Right lobe of liver (tissue), 6 donors: Measurements from ENCODE around the gene NR6A1. TPM values are rescaled to one million over a fixed set of nuclear protein-coding genes. Genes with fewer than 3 reads are reported as not detected.
A peak's percentile ranks its signal among the peaks of the same experiment; 100 is the strongest.

Experiments
- ATAC-seq, 4 donors: fragments of 200-7000 bp; cut with Tn5 transposase; one replicate each; pipeline ENCODE4 v1.9.1; 2020; ENCODE audit warnings: mild to moderate bottlenecking in 4 of 4, moderate library complexity in 4 of 4
- DNase-seq, 3 donors: peaks; one replicate each; pipeline ENCODE4 v3.0.0-alpha.2; 2020
- H3K27ac ChIP-seq, 3 donors: fragments of 200-600 bp; one replicate each; pipeline ENCODE4 v1.8.0; 2022
- H3K27me3 ChIP-seq, 2 donors: fragments of 200-600 bp; one replicate each; pipeline ENCODE4 v1.8.0; 2022
- H3K36me3 ChIP-seq, 4 donors: fragments of 200-600 bp; sonication (generic) in 1 of 4; one replicate each; pipeline versions ENCODE4 v1.5.1 to v1.8.0; 2017 to 2022; ENCODE audit warnings: control low read depth in 1 of 4
- H3K4me1 ChIP-seq, 4 donors: fragments of 200-600 bp; sonication (generic) in 1 of 4; one replicate each; pipeline versions ENCODE4 v1.5.1 to v1.8.0; 2017 to 2022; ENCODE audit warnings: control low read depth in 1 of 4
- H3K4me3 ChIP-seq, 3 donors: fragments of 200-600 bp; one replicate each; pipeline ENCODE4 v1.8.0; 2022
- H3K9me3 ChIP-seq, 4 donors: fragments of 200-600 bp; sonication (generic) in 1 of 4; one replicate each; pipeline versions ENCODE4 v1.5.1 to v1.8.0; 2017 to 2022; ENCODE audit warnings: control low read depth in 1 of 4
- POLR2A ChIP-seq: fragments of 450-650 bp; IDR thresholded peaks from one replicate; pipeline ENCODE4 v1.6.1; 2017; ENCODE audit warnings: antibody characterized with exemption, mild to moderate bottlenecking
- WGBS: methylation state at CpG from one replicate; pipeline ENCODE4 v1.1.6; 2018; ENCODE audit warnings: low coverage, low lambda C conversion rate; ENCODE audit not compliant: insufficient coverage; ENCODE audit errors: missing lambda C conversion rate; 5-methylcytosine and 5-hydroxymethylcytosine counted together
- intact Hi-C, 2 donors: fragments of 100-400 bp; cut with DNase I; formaldehyde crosslinking; loops; one replicate each; pipeline versions ENCODE4 v1.11.2 to v1.14.1; 2022
- total RNA-seq, 6 experiments: library from RNA; depleted of rRNA in 2 of 6; stranded (reverse); fragments of >200 nt in 2 of 6; fragmentation: NEBNext Ultra II Directional in 3 of 6; extraction: Animal tissue kit (Norgen Biotek cat#: 25700) in 3 of 6; gene quantifications; one replicate each; pipeline versions ENCODE4 v1.1.0 to v1.2.4, GENCODE V29; 2016 to 2023
- TF ChIP-seq, protein P1 (sequence below), 4 donors: fragments of 200-600 bp in 3 of 4; fragments of 450-650 bp in 1 of 4; IDR thresholded peaks; one replicate each; pipeline versions ENCODE4 v1.5.1 to v1.8.0; 2016 to 2022; ENCODE audit warnings: antibody characterized with exemption in 4 of 4, mild to moderate bottlenecking in 2 of 4
- donor health status: DM: no; HTN: yes; CAD: no.
- donor health status: DM: no; HTN: no; CAD: no.
- donor health status: DM: no; HTN: no; CAD: no.
- donor health status: DM: no; HTN: yes; CAD: no.
- donor health status: DM: no; HTN: yes; CAD: no.

NR6A1 gene
- total RNA-seq, 6 experiments from 2014 or later: 1.3 to 3.6 (median 1.9) TPM

DNA sequence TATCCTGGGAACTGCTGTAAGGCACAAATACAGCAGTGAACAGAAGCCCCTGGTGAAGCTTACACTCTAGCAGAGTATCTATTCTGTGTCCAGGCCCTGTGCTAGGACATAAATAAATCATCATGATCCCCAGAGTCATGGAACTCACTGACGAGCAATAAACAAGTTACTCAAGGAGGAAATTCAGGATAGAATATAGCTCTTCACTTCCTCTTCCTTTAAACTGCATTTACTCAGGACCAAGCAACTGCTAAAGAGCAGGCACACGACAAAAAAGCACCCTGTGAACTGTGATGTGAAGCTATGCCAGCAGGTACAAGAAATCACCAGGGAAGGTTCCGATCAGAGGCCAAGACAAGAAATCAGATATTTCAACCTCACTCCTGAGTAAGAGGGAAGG lies 216.1 kb downstream of the NR6A1 start:
- TF ChIP-seq, protein P1, sequence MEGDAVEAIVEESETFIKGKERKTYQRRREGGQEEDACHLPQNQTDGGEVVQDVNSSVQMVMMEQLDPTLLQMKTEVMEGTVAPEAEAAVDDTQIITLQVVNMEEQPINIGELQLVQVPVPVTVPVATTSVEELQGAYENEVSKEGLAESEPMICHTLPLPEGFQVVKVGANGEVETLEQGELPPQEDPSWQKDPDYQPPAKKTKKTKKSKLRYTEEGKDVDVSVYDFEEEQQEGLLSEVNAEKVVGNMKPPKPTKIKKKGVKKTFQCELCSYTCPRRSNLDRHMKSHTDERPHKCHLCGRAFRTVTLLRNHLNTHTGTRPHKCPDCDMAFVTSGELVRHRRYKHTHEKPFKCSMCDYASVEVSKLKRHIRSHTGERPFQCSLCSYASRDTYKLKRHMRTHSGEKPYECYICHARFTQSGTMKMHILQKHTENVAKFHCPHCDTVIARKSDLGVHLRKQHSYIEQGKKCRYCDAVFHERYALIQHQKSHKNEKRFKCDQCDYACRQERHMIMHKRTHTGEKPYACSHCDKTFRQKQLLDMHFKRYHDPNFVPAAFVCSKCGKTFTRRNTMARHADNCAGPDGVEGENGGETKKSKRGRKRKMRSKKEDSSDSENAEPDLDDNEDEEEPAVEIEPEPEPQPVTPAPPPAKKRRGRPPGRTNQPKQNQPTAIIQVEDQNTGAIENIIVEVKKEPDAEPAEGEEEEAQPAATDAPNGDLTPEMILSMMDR (IDR thresholded peaks at IDR 0.05): no peak
- no peak for TF ChIP-seq POLR2A
- H3K36me3 ChIP-seq: no peaks in the 10 kb centered on the region
- intact Hi-C loops: loop anchor here in 1 of 2 donors (10.0 kb wide), 1 partner anchor 60 kb away; no protein-coding TSS in a partner anchor
- H3K9me3 ChIP-seq: no peaks in the 10 kb centered on the region
- ATAC-seq: no peak
- 72% methylated on average over 2 of the region's 3 CpGs for WGBS
- DNase-seq: no peak
- no peaks in the 10 kb centered on the region for H3K27me3 ChIP-seq
- H3K4me3 ChIP-seq: no peak overlapping the region
- no peak overlapping the region for H3K27ac ChIP-seq
- H3K4me1 ChIP-seq: peaks cover 0 to 6% (median 0%) of the 10 kb centered on the region in 4 donors

GRCh38 chr9:124553738-124554137 lies 217.4 kb downstream of the NR6A1 start:
- TF ChIP-seq POLR2A: no peak
- TF ChIP-seq, protein P1 (IDR thresholded peaks at IDR 0.05): no peak
- ATAC-seq (peak in 1 of 4 donors; percentile 34), DNase-seq (no peak)
- no peaks in the 10 kb centered on the region for H3K36me3 ChIP-seq
- no peak overlapping the region for H3K4me3 ChIP-seq
- H3K27ac ChIP-seq: no peak overlapping the region
- intact Hi-C loops: loop anchor here in 1 of 2 donors (10.0 kb wide), 1 partner anchor 61 kb away; no protein-coding TSS in a partner anchor
- WGBS: 54% methylated on average over 3 of the region's 3 CpGs
- H3K4me1 ChIP-seq: peaks cover 0 to 6% (median 0%) of the 10 kb centered on the region in 4 donors
- no peaks in the 10 kb centered on the region for H3K9me3 ChIP-seq
- H3K27me3 ChIP-seq: no peaks in the 10 kb centered on the region

DNA sequence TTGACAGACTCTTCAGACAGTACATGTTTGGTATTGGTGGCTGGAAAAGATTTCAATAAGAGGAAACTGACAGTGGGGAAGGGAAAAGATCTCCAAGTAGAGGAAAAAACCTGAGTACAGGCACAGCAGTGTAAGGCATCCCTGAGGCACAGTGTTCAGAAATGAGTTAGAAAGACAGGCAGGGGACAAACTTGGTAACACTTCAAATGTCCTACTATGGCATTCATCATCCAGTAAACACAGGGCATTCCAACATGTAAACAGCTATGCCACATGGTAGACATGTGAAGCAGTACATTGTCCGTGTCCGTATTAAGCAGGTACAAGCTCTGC lies 218.9 kb downstream of the NR6A1 start:
- no peak overlapping the region for H3K27ac ChIP-seq
- ATAC-seq (no peak), DNase-seq (no peak)
- TF ChIP-seq, protein P1 (IDR thresholded peaks at IDR 0.05): no peak
- no peak for TF ChIP-seq POLR2A
- no peaks in the 10 kb centered on the region for H3K36me3 ChIP-seq
- H3K27me3 ChIP-seq: no peaks in the 10 kb centered on the region
- intact Hi-C loops: loop anchor here in 1 of 2 donors (10.0 kb wide), 1 partner anchor 63 kb away; no protein-coding TSS in a partner anchor
- no peaks in the 10 kb centered on the region for H3K9me3 ChIP-seq
- H3K4me1 ChIP-seq: no peaks in the 10 kb centered on the region
- no peak overlapping the region for H3K4me3 ChIP-seq
- WGBS: 85% methylated on average over 2 of the region's 2 CpGs

DNA sequence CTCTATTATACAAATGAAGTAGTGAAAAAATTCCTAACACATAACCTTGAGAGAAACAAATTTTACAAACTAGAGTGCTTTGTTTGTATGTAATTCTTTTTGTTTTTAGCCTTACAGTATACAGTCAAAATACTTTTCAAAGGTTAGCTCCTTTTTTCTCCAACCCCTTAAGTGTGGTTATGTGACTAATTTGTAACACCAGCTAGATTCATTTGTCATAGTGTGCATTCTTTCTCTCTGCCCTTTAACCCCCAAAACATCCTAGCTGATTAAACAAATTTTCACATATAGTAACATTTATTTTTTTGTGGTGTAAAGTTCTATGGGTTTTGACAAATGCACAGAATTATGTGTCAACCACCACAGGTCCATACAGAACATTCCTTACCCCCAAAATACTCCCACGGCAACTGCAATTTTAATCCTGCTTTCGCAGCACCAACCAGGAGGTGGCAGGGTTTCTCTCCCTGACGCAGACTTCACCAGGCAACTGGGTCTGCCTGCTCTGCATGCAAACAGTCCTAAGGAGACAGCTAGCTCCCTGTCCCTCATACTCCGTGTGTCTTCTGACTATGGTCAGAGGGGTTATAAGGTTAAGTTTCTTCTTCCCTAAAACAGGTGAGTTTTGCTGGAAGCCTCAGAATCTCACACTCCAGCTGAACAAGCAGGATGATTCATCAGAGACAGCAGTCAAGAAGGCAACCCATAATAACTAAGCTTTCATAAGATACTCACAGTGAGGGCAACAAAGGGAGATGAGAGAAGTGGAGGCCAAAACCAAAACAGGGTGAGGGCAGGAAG lies 219.4 kb downstream of the NR6A1 start:
- no peak for TF ChIP-seq POLR2A
- TF ChIP-seq, protein P1 (IDR thresholded peaks at IDR 0.05): peak; percentile 52 to 61 (median 57)
- WGBS: 27% methylated on average over 4 of the region's 4 CpGs

More for the DNA sequence above, 219.4 kb downstream of the NR6A1 start:
- intact Hi-C loops: loop anchor here in 1 of 2 donors (10.0 kb wide), 1 partner anchor 63 kb away; no protein-coding TSS in a partner anchor
- DNase-seq (peak in 2 of 3 donors; percentile 29 to 56), ATAC-seq (peak; percentile 83 to 91 (median 86))
- H3K36me3 ChIP-seq: no peaks in the 10 kb centered on the region
- no peaks in the 10 kb centered on the region for H3K27me3 ChIP-seq
- no peaks in the 10 kb centered on the region for H3K9me3 ChIP-seq
- H3K4me1 ChIP-seq: no peaks in the 10 kb centered on the region
- no peak overlapping the region for H3K27ac ChIP-seq
- no peak overlapping the region for H3K4me3 ChIP-seq
